Epithelial cell of alveolus of lung (primary cell): ENCODE data around the gene LPXN. TPM values are rescaled to one million over a fixed set of nuclear protein-coding genes. Genes with fewer than 3 reads are reported as not detected.

Experiments
- total RNA-seq: library from RNA; depleted of rRNA; stranded (reverse); fragments of >200 nt; gene quantifications from 2 replicates; pipeline ENCODE4 v1.2.1, GENCODE V29; 2015

Gene LPXN
- total RNA-seq = 4.3 and 7.6 TPM in 2 replicates

GRCh38 chr11:58575377-58576020 is at the start of gene LPXN:
LPXN (minus strand) TSS chr11:58575856; CDS start chr11:58575772, 84 bp downstream.

GRCh38 chr11:58622344-58622743 is 46.7 kb upstream of the LPXN start, which contains the start of gene CNTF:
CNTF (plus strand) TSS chr11:58622665; CDS start chr11:58622753, 88 bp downstream.

GRCh38 chr11:58578635-58579191 is 3.1 kb upstream of the LPXN start, which contains the start of gene ZFP91:
ZFP91 (plus strand) TSS chr11:58579063; CDS start chr11:58579282, 219 bp downstream.

GRCh38 chr11:58508005-58508404 is 67.7 kb downstream of the LPXN start, which contains the start of gene OR5B21:
OR5B21 (minus strand) TSS chr11:58508105; CDS start chr11:58508105, 0 bp downstream.

Other genes with a start within 250 kb of the LPXN start
- not detected in 2 replicates for gene OR5B17, start 216.8 kb downstream of the LPXN start, total RNA-seq
- gene OR5B3, start 169.0 kb downstream of the LPXN start, total RNA-seq = not detected in 2 replicates
- not detected in 2 replicates for gene OR5B2, start 147.7 kb downstream of the LPXN start, total RNA-seq
- not detected in 2 replicates for gene OR5B12, start 133.6 kb downstream of the LPXN start, total RNA-seq
- not detected in 2 replicates for gene OR5B21, start 67.8 kb downstream of the LPXN start, total RNA-seq
- 36.6 and 38.8 TPM in 2 replicates for gene ZFP91, start 3.2 kb upstream of the LPXN start, total RNA-seq
- gene CNTF, start 46.8 kb upstream of the LPXN start, total RNA-seq = 0.13 and 2.4 TPM in 2 replicates
- 0.13 TPM in 1 of 2 replicates, not detected in the other for gene GLYAT, start 156.1 kb upstream of the LPXN start, total RNA-seq